Common myeloid progenitor, CD34-positive (primary cell): ENCODE results near the gene NABP1. TPM values are rescaled to one million over a fixed set of nuclear protein-coding genes. Genes with fewer than 3 reads are reported as not detected.

ENCODE experiments used
- CTCF ChIA-PET: fragments of 350-600 bp; sonication (Branson Sonifier 250); formaldehyde crosslinking; loops from one replicate; lab custom pipeline; 2021; ENCODE audit warnings: antibody characterized with exemption; lab: Charles Lee
- POLR2A ChIA-PET: fragments of 350-600 bp; sonication (Branson Sonifier 250); formaldehyde crosslinking; loops from one replicate; lab custom pipeline; 2021; ENCODE audit warnings: antibody characterized with exemption; lab: Charles Lee
- DNase-seq, 3 donors: peaks; one replicate each; pipeline versions ENCODE4 v3.0.0 to v3.0.0-alpha.2; 2013
- H3K27ac ChIP-seq, 2 experiments: 1 replicate in 1 of 2; 2 replicates in 1 of 2; pipeline ENCODE4 v1.7.0; 2013; ENCODE audit warnings: inconsistent platforms in 2 of 2, low read length in 2 of 2, mild to moderate bottlenecking in 2 of 2, low read depth in 1 of 2, moderate library complexity in 1 of 2; ENCODE audit not compliant: severe bottlenecking in 2 of 2, insufficient read depth in 1 of 2, poor library complexity in 1 of 2
- H3K27me3 ChIP-seq, 5 experiments: replicated peaks in 2 of 5; 1 replicate in 3 of 5; 2 replicates in 2 of 5; pipeline versions ENCODE4 v1.6.1 to v1.7.0; 2013; ENCODE audit warnings: low read length in 4 of 5, mild to moderate bottlenecking in 2 of 5, moderate library complexity in 2 of 5, inconsistent platforms in 1 of 5; ENCODE audit not compliant: insufficient read depth in 5 of 5, control insufficient read depth in 4 of 5
- H3K36me3 ChIP-seq, 4 experiments: 1 replicate in 2 of 4; 2 replicates in 2 of 4; pipeline versions ENCODE4 v1.6.1 to v1.7.0; 2013; ENCODE audit warnings: low read length in 3 of 4, control low read depth in 1 of 4, mild to moderate bottlenecking in 1 of 4; ENCODE audit not compliant: control insufficient read depth in 4 of 4, insufficient read depth in 4 of 4
- H3K4me1 ChIP-seq, 4 experiments: 1 replicate in 3 of 4; 2 replicates in 1 of 4; pipeline versions ENCODE4 v1.6.1 to v1.7.1; 2013; ENCODE audit warnings: low read length in 3 of 4, mild to moderate bottlenecking in 3 of 4, control low read depth in 1 of 4, inconsistent platforms in 1 of 4, moderate library complexity in 1 of 4; ENCODE audit not compliant: control insufficient read depth in 4 of 4, insufficient read depth in 4 of 4; ENCODE audit errors: control extremely low read depth in 1 of 4
- H3K4me3 ChIP-seq, 7 experiments: 1 replicate in 4 of 7; 2 replicates in 3 of 7; pipeline versions ENCODE4 v1.5.1 to v1.7.0; 2013; ENCODE audit warnings: mild to moderate bottlenecking in 7 of 7, low read length in 6 of 7, moderate library complexity in 6 of 7, inconsistent platforms in 2 of 7, low read depth in 2 of 7, control low read depth in 1 of 7; ENCODE audit not compliant: insufficient read depth in 4 of 7, control insufficient read depth in 1 of 7; ENCODE audit errors: extremely low read depth in 1 of 7
- H3K9me3 ChIP-seq, 5 experiments: 1 replicate in 4 of 5; 2 replicates in 1 of 5; pipeline versions ENCODE4 v1.6.1 to v1.7.1; 2013; ENCODE audit warnings: low read length in 4 of 5, mild to moderate bottlenecking in 2 of 5, inconsistent platforms in 1 of 5, low read depth in 1 of 5, moderate library complexity in 1 of 5; ENCODE audit not compliant: control insufficient read depth in 4 of 5, insufficient read depth in 2 of 5; ENCODE audit errors: control extremely low read depth in 1 of 5
- WGBS: methylation state at CpG from one replicate; pipeline ENCODE4 v1.1.5; 2013; ENCODE audit not compliant: insufficient coverage; 5-methylcytosine and 5-hydroxymethylcytosine counted together
- polyA plus RNA-seq: library from polyadenylated mRNA; unstranded; fragments of 120-200 nt; gene quantifications from one replicate; pipeline ENCODE4 v1.2.1, GENCODE V29; 2013

Gene NABP1, protein sequence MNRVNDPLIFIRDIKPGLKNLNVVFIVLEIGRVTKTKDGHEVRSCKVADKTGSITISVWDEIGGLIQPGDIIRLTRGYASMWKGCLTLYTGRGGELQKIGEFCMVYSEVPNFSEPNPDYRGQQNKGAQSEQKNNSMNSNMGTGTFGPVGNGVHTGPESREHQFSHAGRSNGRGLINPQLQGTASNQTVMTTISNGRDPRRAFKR
- polyA plus RNA-seq = 19.9 TPM

DNA sequence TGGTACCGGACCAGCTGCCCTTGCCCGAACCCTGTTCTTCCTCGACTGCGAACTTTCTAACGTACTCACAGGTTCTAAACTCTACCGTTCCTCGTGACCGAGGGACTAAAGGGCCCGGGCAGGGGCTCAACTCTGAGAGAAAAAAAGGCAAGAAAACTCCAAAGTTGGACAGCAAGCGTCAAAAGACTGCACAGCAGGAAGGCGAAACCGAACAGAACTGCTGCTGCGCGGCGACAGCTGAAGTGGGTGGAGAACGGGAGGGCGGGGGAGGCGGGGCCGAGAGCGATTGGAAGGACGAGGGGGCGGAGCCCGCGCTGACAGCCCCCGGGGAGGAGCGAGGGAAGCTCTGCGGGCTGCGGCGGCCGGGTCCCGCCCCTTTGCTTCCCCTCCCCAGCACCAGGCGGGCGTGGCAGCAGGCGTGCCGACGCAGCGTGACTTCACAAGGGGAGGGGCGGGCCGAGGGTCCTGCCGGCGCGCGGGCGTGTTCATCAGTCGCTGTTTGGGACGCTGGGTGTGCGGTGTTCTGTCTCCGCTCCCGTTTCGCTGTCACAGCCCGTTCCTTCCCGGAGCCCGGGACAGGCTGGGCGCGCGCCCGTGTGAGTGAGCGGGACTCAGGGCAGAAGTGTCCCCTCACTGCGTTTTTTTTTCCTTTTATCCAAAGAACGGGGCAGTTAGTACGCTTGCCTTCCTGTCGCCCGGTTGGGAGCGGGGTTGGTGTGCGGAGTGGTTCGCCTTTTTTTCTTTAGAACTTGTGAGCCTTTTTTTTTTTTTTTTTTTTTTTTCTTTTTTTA, at the start of gene NABP1:
Gene NABP1 (plus strand): TSS at position 491 of the 791 bp plus-strand sequence. CDS start 479 bp downstream, outside the sequence.
- POLR2A ChIA-PET = interaction anchor here (0.6 to 0.9 kb wide), 6 partner anchors 10 to 106 kb away, joined by 3 to 6 read pairs (median 3); no protein-coding TSS in a partner anchor
- CTCF ChIA-PET = interaction anchor here (1.0 kb wide), 1 partner anchor 114 kb away, joined by 3 read pairs; no protein-coding TSS in a partner anchor

DNA sequence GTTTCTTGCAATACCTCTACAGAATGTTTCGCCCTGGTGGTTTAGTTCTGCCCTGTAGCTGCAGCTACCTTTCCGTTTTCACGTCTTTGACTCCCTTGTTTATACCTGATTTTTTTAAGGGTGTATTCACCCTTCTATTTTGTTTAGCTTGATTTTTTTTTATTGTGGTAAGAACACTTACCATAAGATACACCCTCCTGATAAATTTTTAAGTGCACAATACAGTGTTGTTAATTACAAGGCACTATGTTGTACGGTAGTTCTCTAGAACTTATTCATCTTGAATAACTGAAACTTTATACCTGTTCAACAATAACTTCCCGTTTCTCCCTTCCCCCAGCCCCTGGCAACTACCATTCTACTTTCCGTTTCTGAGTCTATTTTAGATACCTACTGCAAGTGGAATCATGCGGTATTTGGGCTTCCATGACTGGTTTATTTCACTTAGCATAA, 48.9 kb upstream of the NABP1 start:
- no peaks in the 10 kb centered on the region for H3K9me3 ChIP-seq
- DNase-seq = peak in 2 of 3 donors; percentile 45 to 50
- CTCF ChIA-PET = interaction anchor here (1.9 kb wide), 1 partner anchor 12 kb away, joined by 6 read pairs; no protein-coding TSS in a partner anchor

More for the DNA sequence above, at the start of gene NABP1:
- H3K9me3 ChIP-seq = no peaks in the 10 kb centered on the region
- H3K27me3 ChIP-seq = no peaks in the 10 kb centered on the region
- WGBS = under 1% methylated on average over 42 of the region's 66 CpGs
- peaks cover 0 to 16% (median 6%) of the 10 kb centered on the region in 4 experiments for H3K36me3 ChIP-seq
- peaks cover 29 to 66% (median 44%) of the 10 kb centered on the region in 4 experiments for H3K4me1 ChIP-seq
- peak; percentile 97 to 99 (median 99) for DNase-seq
- H3K27ac ChIP-seq = peak within 1 kb of the TSS; percentile 79 to 90
- peak within 1 kb of the TSS; percentile 78 to 93 (median 89) for H3K4me3 ChIP-seq

DNA sequence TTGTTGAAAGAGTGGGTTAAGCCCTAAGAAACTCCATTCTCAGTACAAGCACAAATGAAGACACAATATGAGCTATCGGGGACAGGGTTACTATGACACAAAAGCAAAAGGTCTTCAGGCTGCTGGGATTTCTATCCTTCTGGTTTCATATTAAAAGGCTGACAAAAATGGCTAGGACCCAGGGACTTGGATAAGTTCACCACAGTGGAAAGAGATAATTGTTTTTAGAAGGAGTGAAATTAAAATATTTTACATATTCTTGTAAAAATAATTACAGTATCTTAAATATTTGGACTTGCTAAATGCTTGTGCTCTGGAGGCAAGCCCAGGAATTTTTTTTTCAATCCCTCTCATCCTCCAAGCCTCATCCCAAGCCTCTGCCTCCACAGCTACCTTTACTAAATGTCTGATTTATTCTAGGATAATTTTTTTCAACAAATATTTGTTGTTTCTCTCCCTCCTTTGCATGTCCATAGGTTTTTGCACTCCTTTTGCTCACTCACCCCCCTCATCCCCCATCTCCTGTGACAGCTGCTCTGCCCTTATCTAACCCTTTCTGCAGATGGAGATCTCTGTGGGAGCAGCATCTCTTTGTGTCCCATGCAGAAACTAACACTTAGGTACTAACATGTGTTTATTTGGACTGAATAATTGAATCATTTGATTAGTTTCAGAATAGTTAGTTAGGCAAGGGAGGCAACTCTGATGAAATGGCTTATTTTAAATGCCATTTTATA, 47.8 kb upstream of the NABP1 start:
- H3K27ac ChIP-seq = no peak overlapping the region
- ChIA-PET POLR2A (interaction anchor here (0.5 kb wide), 1 partner anchor 257 kb away, joined by 3 read pairs; no protein-coding TSS in a partner anchor), CTCF (no interaction called here)
- H3K36me3 ChIP-seq = no peaks in the 10 kb centered on the region
- no peaks in the 10 kb centered on the region for H3K9me3 ChIP-seq
- H3K4me3 ChIP-seq = no peak overlapping the region
- H3K4me1 ChIP-seq = peaks cover 2 to 11% (median 3%) of the 10 kb centered on the region in 4 experiments
- DNase-seq = no peak
- WGBS = 100% methylated on average over 1 of the region's 1 CpG
- H3K27me3 ChIP-seq = no peaks in the 10 kb centered on the region

More for the DNA sequence above, 48.9 kb upstream of the NABP1 start:
- no peaks in the 10 kb centered on the region for H3K36me3 ChIP-seq
- H3K4me3 ChIP-seq = no peak overlapping the region
- H3K27ac ChIP-seq = no peak overlapping the region
- WGBS = 30% methylated on average over 1 of the region's 7 CpGs
- H3K27me3 ChIP-seq = no peaks in the 10 kb centered on the region
- POLR2A ChIA-PET = no interaction called here
- H3K4me1 ChIP-seq = peaks cover 3 to 19% (median 5%) of the 10 kb centered on the region in 4 experiments

DNA sequence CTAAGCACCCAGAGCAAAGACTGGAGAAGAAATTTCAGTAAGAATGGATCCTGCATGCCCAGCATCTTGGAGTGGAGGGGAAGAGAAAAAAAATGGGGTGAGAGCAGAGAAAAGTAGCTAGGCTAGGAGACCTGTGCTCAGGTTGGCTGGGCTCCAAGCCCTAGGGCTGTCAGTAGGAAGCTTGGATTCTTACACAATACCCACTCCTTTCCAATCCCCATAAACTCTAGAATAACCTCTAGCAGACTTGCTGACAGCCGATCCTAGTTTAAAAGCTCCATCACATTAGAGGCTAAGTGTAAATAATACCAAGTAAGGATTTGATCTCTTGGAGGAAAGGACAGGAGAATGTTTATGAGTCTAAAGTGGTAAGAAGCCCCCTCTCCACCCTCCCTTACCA, 46.2 kb upstream of the NABP1 start:
- Histone ChIP-seq H3K4me3 (no peak overlapping the region), H3K27me3 (no peaks in the 10 kb centered on the region), H3K36me3 (no peaks in the 10 kb centered on the region), H3K9me3 (no peaks in the 10 kb centered on the region), H3K27ac (no peak overlapping the region), H3K4me1 (peaks cover 0 to 7% (median 3%) of the 10 kb centered on the region in 4 experiments)
- DNase-seq = peak in 1 of 3 donors; percentile 18
- POLR2A ChIA-PET = no interaction called here
- WGBS = no CpG with 5 or more reads among the region's 1 CpG
- CTCF ChIA-PET = interaction anchor here (0.7 kb wide), 1 partner anchor 12 kb away, joined by 3 read pairs; no protein-coding TSS in a partner anchor

DNA sequence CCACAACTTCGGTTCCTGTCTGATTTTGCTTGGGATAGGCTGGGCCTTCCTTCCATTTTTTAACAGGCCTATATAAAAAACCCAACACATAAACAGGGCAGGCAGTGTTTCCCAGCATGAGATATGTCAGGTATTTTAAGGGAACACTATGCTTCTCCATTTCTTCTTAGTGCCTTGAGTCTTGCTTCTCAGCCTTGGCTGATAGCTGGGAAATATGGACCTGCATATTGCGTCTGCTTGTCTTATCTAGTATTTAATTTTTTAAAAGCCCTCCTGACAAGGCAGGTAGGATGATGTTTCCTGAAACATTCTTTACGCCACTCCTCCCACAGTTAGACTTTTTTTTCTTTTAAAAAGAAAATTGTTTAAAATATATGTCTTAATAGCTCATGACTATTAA, 45.5 kb upstream of the NABP1 start:
- DNase-seq = no peak
- ChIA-PET CTCF (interaction anchor here (0.5 to 0.7 kb wide), 2 partner anchors 12 to 31 kb away, joined by 3 read pairs; no protein-coding TSS in a partner anchor), POLR2A (no interaction called here)
- H3K4me3 ChIP-seq = no peak overlapping the region
- no peaks in the 10 kb centered on the region for H3K9me3 ChIP-seq
- H3K36me3 ChIP-seq = no peaks in the 10 kb centered on the region
- WGBS = no CpG with 5 or more reads among the region's 3 CpGs
- H3K4me1 ChIP-seq = peaks cover 0 to 8% (median 6%) of the 10 kb centered on the region in 4 experiments
- no peaks in the 10 kb centered on the region for H3K27me3 ChIP-seq
- H3K27ac ChIP-seq = no peak overlapping the region

DNA sequence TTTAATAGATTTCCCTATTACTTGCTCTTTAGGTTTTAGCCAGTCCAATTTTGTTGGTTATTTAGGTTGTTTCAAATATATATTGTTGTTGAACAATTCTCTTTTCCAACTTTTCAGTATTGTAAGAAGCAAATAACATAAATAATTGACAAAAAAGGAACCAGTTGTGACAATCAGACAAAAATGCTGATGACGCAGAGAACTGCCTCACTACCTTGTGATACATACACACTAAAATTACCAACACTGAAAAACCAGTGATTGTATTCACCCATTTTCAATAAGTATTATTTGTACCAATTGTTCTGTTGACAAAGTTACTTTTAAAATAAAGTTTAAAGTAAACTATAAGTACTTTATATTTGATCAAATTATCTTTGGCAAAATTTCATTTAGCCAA, 43.1 kb upstream of the NABP1 start:
- WGBS = no CpG with 5 or more reads among the region's 1 CpG
- Histone ChIP-seq H3K27ac (no peak overlapping the region), H3K27me3 (no peaks in the 10 kb centered on the region), H3K4me1 (peaks cover 0 to 20% (median 16%) of the 10 kb centered on the region in 4 experiments), H3K9me3 (no peaks in the 10 kb centered on the region), H3K36me3 (no peaks in the 10 kb centered on the region), H3K4me3 (no peak overlapping the region)
- CTCF ChIA-PET = no interaction called here
- no peak for DNase-seq
- POLR2A ChIA-PET = no interaction called here
